Prostate gland (tissue), 2 donors: Measurements from ENCODE around the gene KIF5C.

Experiments
- CTCF ChIP-seq, 4 experiments: fragments of 200-600 bp in 2 of 4; fragments of 450-650 bp in 2 of 4; sonication (generic) in 2 of 4; IDR thresholded peaks; 1 replicate in 3 of 4; 2 replicates in 1 of 4; pipeline ENCODE4 v1.5.1; 2016 to 2019; ENCODE audit warnings: antibody characterized with exemption in 4 of 4, mild to moderate bottlenecking in 2 of 4, moderate library complexity in 2 of 4
- POLR2A ChIP-seq: fragments of 450-650 bp; IDR thresholded peaks from one replicate; pipeline ENCODE4 v1.6.1; 2016; ENCODE audit warnings: antibody characterized with exemption, mild to moderate bottlenecking
- POLR2AphosphoS5 ChIP-seq: sonication (generic); formaldehyde crosslinking; IDR thresholded peaks from one replicate; pipeline ENCODE4 v1.6.1; 2017; ENCODE audit warnings: antibody characterized with exemption

GRCh38 chr2:148865512-148865911 is 9.5 kb upstream of the KIF5C start:
- no peak for TF ChIP-seq CTCF (IDR thresholded peaks at IDR 0.05)
- no peak for TF ChIP-seq POLR2AphosphoS5
- no peak for TF ChIP-seq POLR2A
